Adrenal gland (tissue), 5 donors: ENCODE data around the gene PRIM2.
"Not testable (repeated sequence)": the region's sequence is repeated elsewhere in the genome, so short reads cannot be mapped to it uniquely, and the experiment has no call there.

Experiments used
- CTCF ChIP-seq, 6 experiments: fragments of 450-650 bp in 4 of 6; fragments of 200-600 bp in 2 of 6; sonication (generic) in 1 of 6; IDR thresholded peaks; 1 replicate in 5 of 6; 2 replicates in 1 of 6; pipeline versions ENCODE4 v1.5.1 to v1.8.0; 2016 to 2021; ENCODE audit warnings: antibody characterized with exemption in 6 of 6, mild to moderate bottlenecking in 2 of 6, moderate library complexity in 1 of 6
- POLR2A ChIP-seq, 2 donors: fragments of 450-650 bp; IDR thresholded peaks; one replicate each; pipeline ENCODE4 v1.6.1; 2017; ENCODE audit warnings: antibody characterized with exemption in 2 of 2, mild to moderate bottlenecking in 2 of 2, moderate library complexity in 1 of 2
- donor health status: DM: no; HTN: no; CAD: no.

- TF ChIP-seq CTCF, POLR2A (IDR thresholded peaks at IDR 0.05): not testable (repeated sequence)
These were observed 172.5 kb downstream of the PRIM2 start for GRCh38 chr6:57489887-57490286.
